HepG2 (cell line): ENCODE data around the gene GPR137. TPM values are rescaled to one million over a fixed set of nuclear protein-coding genes. Genes with fewer than 3 reads are reported as not detected.

Experiments
- ATAC-seq: fragments of 200-7000 bp; cut with Tn5 transposase; 3 replicates; pipeline ENCODE4 v1.9.1; 2020; ENCODE audit warnings: mild to moderate bottlenecking, moderate library complexity
- BruUV-seq: library from RNA; stranded (reverse); fragments of 400-500 nt; replicated peaks from 2 replicates; lab custom pipeline; 2021; lab: Mats Ljungman, UMichigan
- CTCF ChIA-PET: fragments of 300-600 bp; formaldehyde crosslinking; extraction: SDS; loops from one replicate; lab custom pipeline; 2021; ENCODE audit warnings: low total read pairs, inconsistent platforms, low intra/inter-chr PET ratio; lab: Yijun Ruan, JAX
- POLR2A ChIA-PET: fragments of 350-600 bp; sonication (Branson Sonifier 250); formaldehyde crosslinking; loops from one replicate; lab custom pipeline; 2020; ENCODE audit warnings: antibody characterized with exemption, inconsistent platforms; lab: Yijun Ruan, JAX
- DNase-seq: peaks from one replicate; pipeline ENCODE4 v3.0.0-alpha.2; 2015; ENCODE audit warnings: low spot score
- FAIRE-seq: peaks from 3 replicates; lab custom pipeline; 2011; peaks lifted over from hg19 to GRCh38; lab: Jason Lieb, UNC
- H2AFZ ChIP-seq: one replicate; pipeline ENCODE4 v1.6.1; 2011; ENCODE audit warnings: low read length, inconsistent platforms
- H3K27ac ChIP-seq: fragments of 300-600 bp; 3 replicates; pipeline ENCODE4 v1.8.0; 2011; ENCODE audit warnings: mixed run types, mild to moderate bottlenecking, mixed read lengths, low read length, inconsistent platforms; ENCODE audit not compliant: insufficient read depth; ENCODE audit errors: extremely low read length
- H3K27me3 ChIP-seq, 2 experiments: fragments of 200-600 bp in 1 of 2; 2 replicates in 1 of 2; 3 replicates in 1 of 2; pipeline versions ENCODE4 v1.6.0 to v1.8.0; 2011; ENCODE audit warnings: low read length in 2 of 2, mild to moderate bottlenecking in 2 of 2, moderate library complexity in 2 of 2, inconsistent platforms in 1 of 2; ENCODE audit not compliant: insufficient read depth in 2 of 2, control insufficient read depth in 1 of 2
- H3K36me3 ChIP-seq, 2 experiments: fragments of 200-600 bp in 1 of 2; replicated peaks in 1 of 2; 2 replicates in 1 of 2; 3 replicates in 1 of 2; pipeline versions ENCODE4 v1.5.1 to v1.8.0; 2011; ENCODE audit warnings: low read length in 2 of 2, inconsistent platforms in 1 of 2; ENCODE audit not compliant: insufficient read depth in 2 of 2, control insufficient read depth in 1 of 2
- H3K4me1 ChIP-seq: 2 replicates; pipeline ENCODE4 v1.5.1; 2012; ENCODE audit warnings: low read length, inconsistent platforms; ENCODE audit not compliant: insufficient read depth
- H3K4me2 ChIP-seq: 2 replicates; pipeline ENCODE4 v1.6.0; 2011; ENCODE audit warnings: low read depth, low read length, inconsistent platforms
- H3K4me3 ChIP-seq, 3 experiments: fragments of 200-600 bp in 1 of 3; sonication (generic), shearing (Covaris generic) in 1 of 3; replicated peaks in 1 of 3; 2 replicates each; pipeline ENCODE4 v1.5.1; 2011 to 2016; ENCODE audit warnings: low read length in 3 of 3, inconsistent platforms in 2 of 3, low read depth in 2 of 3, mild to moderate bottlenecking in 2 of 3, control low read depth in 1 of 3, mixed read lengths in 1 of 3; ENCODE audit not compliant: insufficient read depth in 1 of 3
- H3K79me2 ChIP-seq: one replicate; pipeline ENCODE4 v1.6.1; 2011; ENCODE audit warnings: low read length, inconsistent platforms; ENCODE audit not compliant: insufficient read depth
- H3K9ac ChIP-seq: 2 replicates; pipeline ENCODE4 v1.6.0; 2011; ENCODE audit warnings: mild to moderate bottlenecking, low read depth, low read length, inconsistent platforms; ENCODE audit not compliant: insufficient read depth
- H3K9me3 ChIP-seq: 2 replicates; pipeline ENCODE4 v1.5.1; 2012; ENCODE audit warnings: mild to moderate bottlenecking, low read length
- H4K20me1 ChIP-seq: 2 replicates; pipeline ENCODE4 v1.6.0; 2011; ENCODE audit warnings: inconsistent platforms, mild to moderate bottlenecking, low read length, moderate library complexity; ENCODE audit not compliant: insufficient read depth
- HHEX ChIP-seq: IDR thresholded peaks from 2 replicates; pipeline ENCODE4 v1.6.1; 2016; ENCODE audit warnings: control low read depth
- HNRNPUL1 ChIP-seq: fragments of 200-400 bp; formaldehyde crosslinking; IDR thresholded peaks from 2 replicates; pipeline ENCODE4 v1.6.1; 2017; ENCODE audit warnings: low read depth, mild to moderate bottlenecking, low read length, moderate library complexity
- NFYC ChIP-seq: IDR thresholded peaks from 2 replicates; pipeline ENCODE4 v1.6.1; 2016; ENCODE audit warnings: missing genetic modification reagents, missing compliant biosample characterization
- PAF1 ChIP-seq: IDR thresholded peaks from 2 replicates; pipeline ENCODE4 v1.6.1; 2016; ENCODE audit warnings: missing genetic modification reagents, missing compliant biosample characterization
- SP5 ChIP-seq: IDR thresholded peaks from 2 replicates; pipeline ENCODE4 v1.6.1; 2016; ENCODE audit warnings: low read depth, borderline replicate concordance
- STAT5B ChIP-seq: sonication (generic); formaldehyde crosslinking; IDR thresholded peaks from 2 replicates; pipeline ENCODE4 v1.4.0; 2020; ENCODE audit warnings: missing genetic modification reagents
- ZBTB21 ChIP-seq: sonication (generic); formaldehyde crosslinking; IDR thresholded peaks from 2 replicates; pipeline ENCODE4 v1.4.0; 2020; ENCODE audit warnings: missing genetic modification reagents
- ZNF460 ChIP-seq: sonication (generic); formaldehyde crosslinking; IDR thresholded peaks from 2 replicates; pipeline ENCODE4 v1.5.1; 2020; ENCODE audit warnings: missing genetic modification reagents, mild to moderate bottlenecking, borderline replicate concordance
- ZNF484 ChIP-seq: sonication (generic); formaldehyde crosslinking; IDR thresholded peaks from 2 replicates; pipeline ENCODE4 v1.5.1; 2020; ENCODE audit warnings: mild to moderate bottlenecking, low read depth, missing genetic modification reagents, borderline replicate concordance
- WGBS: methylation state at CpG from one replicate; pipeline ENCODE4 v1.1.6; 2017; ENCODE audit warnings: low lambda C conversion rate; 5-methylcytosine and 5-hydroxymethylcytosine counted together
- in situ Hi-C: cut with HindIII; loops from 2 replicates; pipeline ENCODE4 v1.10.0; 2017; ENCODE audit warnings: low pct_unique_long_range_greater_than_20kb; ENCODE audit not compliant: extremely low pct_ligation_motif_present
- intact Hi-C: fragments of 100-400 bp; cut with micrococcal nuclease; formaldehyde crosslinking; loops from one replicate; pipeline ENCODE4 v1.10.0; 2022; ENCODE audit not compliant: unreplicated experiment
- polyA plus RNA-seq, 8 experiments: library from polyadenylated mRNA; depleted of rRNA in 3 of 8; stranded (reverse) in 7 of 8; unstranded in 1 of 8; fragments of >200 nt; fragmentation: Illumina TruSeq in 4 of 8; extraction: Trizol in 4 of 8; gene quantifications; 2 replicates each; pipeline versions ENCODE4 v1.2.1 to v1.2.3, GENCODE V29; 2011 to 2016; ENCODE audit warnings: low read depth in 4 of 8, missing spikeins in 1 of 8, mixed read lengths in 1 of 8; ENCODE audit not compliant: insufficient read depth in 1 of 8
- total RNA-seq, 5 experiments: library from RNA; depleted of rRNA; stranded (reverse); fragments of >200 nt; fragmentation: Illumina TruSeq; extraction: Trizol; gene quantifications; 2 replicates each; pipeline ENCODE4 v1.2.3, GENCODE V29; 2016; ENCODE audit warnings: low read depth in 1 of 5
- TF ChIP-seq, protein P1 (sequence below): sonication (generic); formaldehyde crosslinking; conservative IDR thresholded peaks from 2 replicates; pipeline ENCODE4 v1.8.1; 2023; ENCODE audit warnings: missing genetic modification reagents
- TF ChIP-seq, protein P2 (sequence below): fragments of 450-650 bp; IDR thresholded peaks from 2 replicates; pipeline ENCODE4 v1.6.1; 2017
- TF ChIP-seq, protein P3 (sequence below): sonication (generic); formaldehyde crosslinking; IDR thresholded peaks from 2 replicates; pipeline ENCODE4 v1.8.1; 2023; ENCODE audit warnings: missing genetic modification reagents, inconsistent platforms, borderline replicate concordance

Gene GPR137
- total and polyA plus RNA-seq, 2 of the 13 experiments (the other 11 are each of a cell fraction or from before 2014, with no cell fraction given): 8.5 to 13.2 TPM

DNA sequence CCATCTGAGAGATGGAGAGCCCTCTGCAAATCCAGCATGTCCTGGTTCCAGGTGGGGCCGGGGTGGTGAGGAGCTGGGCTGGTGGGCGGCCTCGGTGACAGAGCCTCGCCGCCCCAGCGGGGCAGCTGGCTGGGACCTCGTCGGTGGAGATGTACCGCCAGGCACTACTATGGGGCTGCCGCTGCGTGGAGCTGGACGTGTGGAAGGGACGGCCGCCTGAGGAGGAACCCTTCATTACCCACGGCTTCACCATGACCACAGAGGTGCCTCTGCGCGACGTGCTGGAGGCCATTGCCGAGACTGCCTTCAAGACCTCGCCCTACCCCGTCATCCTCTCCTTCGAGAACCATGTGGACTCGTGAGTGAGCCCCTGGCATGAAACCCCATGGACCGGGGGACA is 27.3 kb upstream of the GPR137 start:
- H3K27me3 ChIP-seq: no peaks in the 10 kb centered on the region
- no peaks in the 10 kb centered on the region for H3K9me3 ChIP-seq
- no peak overlapping the region for H2AFZ ChIP-seq
- peaks cover 14 to 42% of the 10 kb centered on the region in 2 experiments; a peak in 4 of 5 replicates for H3K36me3 ChIP-seq
- no peak overlapping the region for H3K4me2 ChIP-seq
- WGBS: 57% methylated on average over 1 of the region's 24 CpGs
- in situ Hi-C loops: no loop called here
- FAIRE-seq: no peak
- H3K4me3 ChIP-seq: no peak overlapping the region
- no peak for DNase-seq
- H3K79me2 ChIP-seq: no peaks in the 10 kb centered on the region
- POLR2A ChIA-PET: interaction anchor here (2.6 kb wide), 1 partner anchor 11 kb away, joined by 10 read pairs; no protein-coding TSS in a partner anchor
- H3K4me1 ChIP-seq: no peaks in the 10 kb centered on the region
- H3K27ac ChIP-seq: no peak overlapping the region
- CTCF ChIA-PET: no interaction called here
- H3K9ac ChIP-seq: no peak overlapping the region
- intact Hi-C loops: no loop called here
- TF ChIP-seq, protein P1, sequence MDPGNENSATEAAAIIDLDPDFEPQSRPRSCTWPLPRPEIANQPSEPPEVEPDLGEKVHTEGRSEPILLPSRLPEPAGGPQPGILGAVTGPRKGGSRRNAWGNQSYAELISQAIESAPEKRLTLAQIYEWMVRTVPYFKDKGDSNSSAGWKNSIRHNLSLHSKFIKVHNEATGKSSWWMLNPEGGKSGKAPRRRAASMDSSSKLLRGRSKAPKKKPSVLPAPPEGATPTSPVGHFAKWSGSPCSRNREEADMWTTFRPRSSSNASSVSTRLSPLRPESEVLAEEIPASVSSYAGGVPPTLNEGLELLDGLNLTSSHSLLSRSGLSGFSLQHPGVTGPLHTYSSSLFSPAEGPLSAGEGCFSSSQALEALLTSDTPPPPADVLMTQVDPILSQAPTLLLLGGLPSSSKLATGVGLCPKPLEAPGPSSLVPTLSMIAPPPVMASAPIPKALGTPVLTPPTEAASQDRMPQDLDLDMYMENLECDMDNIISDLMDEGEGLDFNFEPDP: no peak
- no peak for TF ChIP-seq PAF1 (CRISPR knock-in tag)
- no peak for TF ChIP-seq ZBTB21 (CRISPR knock-in tag)
- TF ChIP-seq, all 625 proteins: peak for 0
- no TSS peak for BruUV-seq
- no peaks in the 10 kb centered on the region for H4K20me1 ChIP-seq
- ATAC-seq: no peak

DNA sequence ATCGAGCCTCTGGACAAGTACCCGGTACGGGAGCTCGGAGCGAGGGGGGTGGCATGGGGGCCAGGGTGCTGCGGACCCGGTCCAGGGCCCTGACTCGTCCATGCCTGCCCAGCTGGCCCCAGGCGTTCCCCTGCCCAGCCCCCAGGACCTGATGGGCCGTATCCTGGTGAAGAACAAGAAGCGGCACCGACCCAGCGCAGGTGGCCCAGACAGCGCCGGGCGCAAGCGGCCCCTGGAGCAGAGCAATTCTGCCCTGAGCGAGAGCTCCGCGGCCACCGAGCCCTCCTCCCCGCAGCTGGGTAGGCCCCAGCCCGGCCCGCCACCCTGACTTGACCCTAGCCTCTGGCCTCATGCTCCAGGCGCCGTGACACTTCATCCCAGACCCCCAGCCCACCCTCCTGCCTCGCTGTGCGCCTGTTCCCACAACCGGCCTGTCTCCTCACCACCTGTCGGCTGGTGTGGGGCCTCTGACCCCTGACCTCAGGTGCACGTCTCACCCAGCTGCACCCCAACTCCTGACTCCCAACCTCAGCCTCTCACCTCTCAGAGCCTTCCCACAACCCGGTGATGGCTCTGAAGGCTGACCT is 26.6 kb upstream of the GPR137 start:
- DNase-seq (no peak), FAIRE-seq (no peak), ATAC-seq (no peak)
- H3K9ac ChIP-seq: no peak overlapping the region
- CTCF ChIA-PET: no interaction called here
- H3K79me2 ChIP-seq: no peaks in the 10 kb centered on the region
- H3K27ac ChIP-seq: no peak overlapping the region
- H3K4me3 ChIP-seq: no peak overlapping the region
- peaks cover 14 to 45% of the 10 kb centered on the region in 2 experiments; a peak in 4 of 5 replicates for H3K36me3 ChIP-seq
- POLR2A ChIA-PET: interaction anchor here (2.6 kb wide), 1 partner anchor 10 kb away, joined by 10 read pairs; no protein-coding TSS in a partner anchor
- no peak overlapping the region for H3K4me2 ChIP-seq
- no peaks in the 10 kb centered on the region for H3K9me3 ChIP-seq
- intact Hi-C loops (no loop called here), in situ Hi-C loops (no loop called here)
- no peaks in the 10 kb centered on the region for H3K27me3 ChIP-seq
- 95% methylated on average over 17 of the region's 32 CpGs for WGBS
- H3K4me1 ChIP-seq: no peaks in the 10 kb centered on the region
- H4K20me1 ChIP-seq: no peaks in the 10 kb centered on the region
- no peak overlapping the region for H2AFZ ChIP-seq
- TF ChIP-seq ZNF460 (no peak), ZNF484 (CRISPR knock-in tag) (no peak), SP5 (CRISPR knock-in tag) (no peak), NFYC (no peak), HHEX (no peak), STAT5B (CRISPR knock-in tag) (no peak), HNRNPUL1 (no peak)
- TF ChIP-seq, protein P2, sequence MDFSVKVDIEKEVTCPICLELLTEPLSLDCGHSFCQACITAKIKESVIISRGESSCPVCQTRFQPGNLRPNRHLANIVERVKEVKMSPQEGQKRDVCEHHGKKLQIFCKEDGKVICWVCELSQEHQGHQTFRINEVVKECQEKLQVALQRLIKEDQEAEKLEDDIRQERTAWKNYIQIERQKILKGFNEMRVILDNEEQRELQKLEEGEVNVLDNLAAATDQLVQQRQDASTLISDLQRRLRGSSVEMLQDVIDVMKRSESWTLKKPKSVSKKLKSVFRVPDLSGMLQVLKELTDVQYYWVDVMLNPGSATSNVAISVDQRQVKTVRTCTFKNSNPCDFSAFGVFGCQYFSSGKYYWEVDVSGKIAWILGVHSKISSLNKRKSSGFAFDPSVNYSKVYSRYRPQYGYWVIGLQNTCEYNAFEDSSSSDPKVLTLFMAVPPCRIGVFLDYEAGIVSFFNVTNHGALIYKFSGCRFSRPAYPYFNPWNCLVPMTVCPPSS: no peak
- TF ChIP-seq, protein P3, sequence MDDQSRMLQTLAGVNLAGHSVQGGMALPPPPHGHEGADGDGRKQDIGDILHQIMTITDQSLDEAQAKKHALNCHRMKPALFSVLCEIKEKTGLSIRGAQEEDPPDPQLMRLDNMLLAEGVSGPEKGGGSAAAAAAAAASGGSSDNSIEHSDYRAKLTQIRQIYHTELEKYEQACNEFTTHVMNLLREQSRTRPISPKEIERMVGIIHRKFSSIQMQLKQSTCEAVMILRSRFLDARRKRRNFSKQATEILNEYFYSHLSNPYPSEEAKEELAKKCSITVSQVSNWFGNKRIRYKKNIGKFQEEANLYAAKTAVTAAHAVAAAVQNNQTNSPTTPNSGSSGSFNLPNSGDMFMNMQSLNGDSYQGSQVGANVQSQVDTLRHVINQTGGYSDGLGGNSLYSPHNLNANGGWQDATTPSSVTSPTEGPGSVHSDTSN (CRISPR knock-in tag): no peak
- BruUV-seq: no TSS peak
